Measurements from ENCODE around the gene OR13D1. TPM values are rescaled to one million over a fixed set of nuclear protein-coding genes. Genes with fewer than 3 reads are reported as not detected.
A peak's percentile ranks its signal among the peaks of the same experiment; 100 is the strongest.
"Not testable (repeated sequence)": the region's sequence is repeated elsewhere in the genome, so short reads cannot be mapped to it uniquely, and the experiment has no call there.

The OR13D1 gene
- total RNA-seq = not detected

- DNase-seq (ENCODE audit: low read depth in 2 of 3, low spot score in 2 of 3) = no peak
Measured at GRCh38 chr9:104694218-104694617, at the start of gene OR13D1. TSS of gene OR13D1 (plus strand) at chr9:104694518. CDS start at chr9:104694518, 0 bp downstream.

GRCh38 chr9:104658496-104659195 is 35.7 kb upstream of the OR13D1 start:
- DNase-seq (ENCODE audit: low read depth in 2 of 3, low spot score in 2 of 3) = no peak

- DNase-seq (ENCODE audit: low read depth in 2 of 3, low spot score in 2 of 3) = no peak
Measured at GRCh38 chr9:104675611-104676010, 18.7 kb upstream of the OR13D1 start.

- DNase-seq (ENCODE audit: low read depth in 2 of 3, low spot score in 2 of 3) = peak in 2 of 3 donors; percentile 26 to 69
Measured at GRCh38 chr9:104682642-104683041, 11.7 kb upstream of the OR13D1 start.

GRCh38 chr9:104686081-104686480 is 8.2 kb upstream of the OR13D1 start:
- no peak for DNase-seq (ENCODE audit: low read depth in 2 of 3, low spot score in 2 of 3)

- DNase-seq (ENCODE audit: low read depth in 2 of 3, low spot score in 2 of 3) = no peak
Measured at GRCh38 chr9:104700306-104700705, 6.0 kb downstream of the OR13D1 start.

GRCh38 chr9:104708737-104709136 is 14.4 kb downstream of the OR13D1 start:
- not testable (repeated sequence) for DNase-seq (ENCODE audit: low read depth in 2 of 3, low spot score in 2 of 3)

GRCh38 chr9:104711604-104712003 is 17.3 kb downstream of the OR13D1 start:
- no peak for DNase-seq (ENCODE audit: low read depth in 2 of 3, low spot score in 2 of 3)

- no peak for DNase-seq (ENCODE audit: low read depth in 2 of 3, low spot score in 2 of 3)
Measured at GRCh38 chr9:104725014-104725413, 30.7 kb downstream of the OR13D1 start.

- DNase-seq (ENCODE audit: low read depth in 2 of 3, low spot score in 2 of 3) = no peak
Measured at GRCh38 chr9:104738452-104738851, 44.1 kb downstream of the OR13D1 start.

GRCh38 chr9:104740621-104741020 is 46.3 kb downstream of the OR13D1 start:
- no peak for DNase-seq (ENCODE audit: low read depth in 2 of 3, low spot score in 2 of 3)

GRCh38 chr9:104743376-104743985 is 49.2 kb downstream of the OR13D1 start:
- peak in 2 of 3 donors; percentile 75 to 86 for DNase-seq (ENCODE audit: low read depth in 2 of 3, low spot score in 2 of 3)

Other genes starting within 250 kb of the OR13D1 start
- not detected for gene OR13F1, start 190.3 kb upstream of the OR13D1 start, total RNA-seq
- 0.27 TPM for gene OR13C4, start 167.3 kb upstream of the OR13D1 start, total RNA-seq
- 0.54 TPM for gene OR13C3, start 157.7 kb upstream of the OR13D1 start, total RNA-seq
- gene OR13C8, start 125.3 kb upstream of the OR13D1 start, total RNA-seq = not detected
- 0.27 TPM for gene OR13C5, start 95.1 kb upstream of the OR13D1 start, total RNA-seq
- 0.81 TPM for gene OR13C2, start 88.9 kb upstream of the OR13D1 start, total RNA-seq
- gene OR13C9, start 76.3 kb upstream of the OR13D1 start, total RNA-seq = 0.54 TPM
- 38.8 TPM for gene NIPSNAP3A, start 53.2 kb downstream of the OR13D1 start, total RNA-seq
- gene NIPSNAP3B, start 69.6 kb downstream of the OR13D1 start, total RNA-seq = 3.5 TPM
- gene ABCA1, start 233.6 kb downstream of the OR13D1 start, total RNA-seq = 21.0 TPM